WTC11 (cell line): Measurements from ENCODE around the gene LDB2. TPM values are rescaled to one million over a fixed set of nuclear protein-coding genes. Genes with fewer than 3 reads are reported as not detected.

Source experiments
- ATAC-seq: fragments of 200-7000 bp; cut with Tn5 transposase; 2 replicates; pipeline ENCODE4 v1.10.0; 2021; ENCODE audit warnings: mild to moderate bottlenecking, moderate library complexity
- CTCF ChIA-PET: fragments of 300-600 bp; sonication (Branson Sonifier 250); formaldehyde crosslinking; loops from one replicate; lab custom pipeline; 2021; ENCODE audit warnings: antibody characterized with exemption; lab: Charles Lee
- POLR2A ChIA-PET: fragments of 350-600 bp; sonication (Branson Sonifier 250); formaldehyde crosslinking; loops from one replicate; lab custom pipeline; 2021; ENCODE audit warnings: antibody characterized with exemption; lab: Charles Lee
- DNase-seq: peaks from one replicate; pipeline ENCODE4 v3.0.0; 2021; ENCODE audit warnings: low spot score
- H3K27ac Mint-ChIP-seq: 2 replicates; pipeline ENCODE4 v1.8.0; 2021; ENCODE audit warnings: mixed read lengths
- H3K27me3 Mint-ChIP-seq: 2 replicates; pipeline ENCODE4 v1.8.0; 2021; ENCODE audit warnings: low read depth, mild to moderate bottlenecking, moderate library complexity, mixed read lengths
- H3K36me3 Mint-ChIP-seq: 2 replicates; pipeline ENCODE4 v1.8.0; 2021; ENCODE audit warnings: mixed read lengths
- H3K4me1 Mint-ChIP-seq: 2 replicates; pipeline ENCODE4 v1.8.0; 2022; ENCODE audit warnings: mixed read lengths
- H3K4me3 Mint-ChIP-seq: 2 replicates; pipeline ENCODE4 v1.8.0; 2021; ENCODE audit warnings: mild to moderate bottlenecking, moderate library complexity, mixed read lengths
- H3K9me3 Mint-ChIP-seq: 2 replicates; pipeline ENCODE4 v1.8.0; 2021; ENCODE audit warnings: mixed read lengths
- FOXK1 ChIP-seq: sonication (generic); formaldehyde crosslinking; IDR thresholded peaks from 2 replicates; pipeline ENCODE4 v1.8.0; 2022; ENCODE audit warnings: mild to moderate bottlenecking, moderate library complexity, missing genetic modification reagents
- GRHL2 ChIP-seq: fragments of 250-450 bp; sonication (Bioruptor Pico); IDR thresholded peaks from 2 replicates; pipeline ENCODE4 v1.8.0; 2022; ENCODE audit warnings: mild to moderate bottlenecking, moderate library complexity; ENCODE audit not compliant: insufficient replicate concordance, severe bottlenecking
- MXD4 ChIP-seq: fragments of 250-450 bp; sonication (Bioruptor Pico); IDR thresholded peaks from 2 replicates; pipeline ENCODE4 v1.8.0; 2021; ENCODE audit warnings: mild to moderate bottlenecking, moderate library complexity, borderline replicate concordance
- NR1H2 ChIP-seq: sonication (generic); formaldehyde crosslinking; IDR thresholded peaks from 2 replicates; pipeline ENCODE4 v1.9.0; 2021; ENCODE audit warnings: mild to moderate bottlenecking, moderate library complexity, missing genetic modification reagents
- SP1 ChIP-seq: sonication (generic); formaldehyde crosslinking; conservative IDR thresholded peaks from 2 replicates; pipeline ENCODE4 v1.8.1; 2022; ENCODE audit warnings: missing genetic modification reagents
- TP53 ChIP-seq: sonication (generic); formaldehyde crosslinking; IDR thresholded peaks from 2 replicates; pipeline ENCODE4 v1.8.1; 2023; ENCODE audit warnings: mild to moderate bottlenecking, missing genetic modification reagents
- total RNA-seq: library from RNA; stranded (reverse); gene quantifications from 3 replicates; pipeline ENCODE4 v1.2.3, GENCODE V29; 2021
- TF ChIP-seq, protein P1 (sequence below): sonication (generic); formaldehyde crosslinking; conservative IDR thresholded peaks from 2 replicates; pipeline ENCODE4 v1.8.1; 2023; ENCODE audit warnings: mild to moderate bottlenecking, low read depth, missing genetic modification reagents, moderate library complexity
- TF ChIP-seq, protein P2 (sequence below): sonication (generic); formaldehyde crosslinking; IDR thresholded peaks from 2 replicates; pipeline ENCODE4 v1.8.0; 2023; ENCODE audit warnings: missing genetic modification reagents
- TF ChIP-seq, protein P3 (sequence below): fragments of 250-450 bp; sonication (Bioruptor Pico); IDR thresholded peaks from 2 replicates; pipeline ENCODE4 v1.9.0; 2021; ENCODE audit warnings: mild to moderate bottlenecking
- TF ChIP-seq, protein P4 (sequence below): fragments of 200-600 bp; IDR thresholded peaks from 2 replicates; pipeline ENCODE4 v1.8.0; 2022; ENCODE audit warnings: antibody characterized with exemption
- TF ChIP-seq, protein P5 (sequence below): fragments of 250-450 bp; sonication (Bioruptor Pico); IDR thresholded peaks from 2 replicates; pipeline ENCODE4 v1.9.0; 2021; ENCODE audit warnings: mild to moderate bottlenecking, borderline replicate concordance
- TF ChIP-seq, protein P6 (sequence below): sonication (generic); formaldehyde crosslinking; conservative IDR thresholded peaks from 2 replicates; pipeline ENCODE4 v1.8.1; 2022; ENCODE audit warnings: mild to moderate bottlenecking, missing genetic modification reagents

Gene LDB2
- total RNA-seq, 1 experiment from 2014 or later = 62.4 TPM

DNA sequence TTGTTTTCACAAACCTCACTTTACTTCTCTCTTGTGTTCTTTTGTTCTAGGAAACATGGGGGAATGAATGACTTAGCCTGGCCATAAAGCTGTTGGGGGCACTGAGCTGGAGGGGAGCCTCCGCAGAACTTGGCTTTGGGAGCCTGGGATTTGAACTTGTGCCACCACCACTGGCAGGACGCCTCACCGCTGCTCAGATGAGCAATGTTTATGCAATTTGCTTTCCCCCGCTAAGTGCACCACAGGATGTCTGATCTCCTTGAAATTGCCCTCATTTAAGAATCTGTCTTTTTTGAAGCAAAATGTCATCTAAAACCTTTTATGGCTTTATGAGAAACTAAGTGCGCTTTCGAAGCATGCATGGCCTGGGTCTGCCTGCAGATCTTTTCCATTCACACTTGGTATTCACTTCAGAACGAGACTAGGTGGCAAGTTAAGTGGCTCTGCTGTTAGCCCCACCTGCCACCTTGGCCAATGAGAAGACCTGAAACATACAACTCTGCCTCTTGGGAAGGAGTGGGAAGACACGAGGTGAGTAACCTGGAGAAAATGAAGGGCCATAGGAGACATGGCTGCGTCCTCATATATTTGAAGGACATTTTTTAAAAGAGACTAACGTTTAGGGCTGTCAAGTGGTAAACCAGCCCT is 119.3 kb downstream of the LDB2 start (continued):
- TF ChIP-seq, protein P1, sequence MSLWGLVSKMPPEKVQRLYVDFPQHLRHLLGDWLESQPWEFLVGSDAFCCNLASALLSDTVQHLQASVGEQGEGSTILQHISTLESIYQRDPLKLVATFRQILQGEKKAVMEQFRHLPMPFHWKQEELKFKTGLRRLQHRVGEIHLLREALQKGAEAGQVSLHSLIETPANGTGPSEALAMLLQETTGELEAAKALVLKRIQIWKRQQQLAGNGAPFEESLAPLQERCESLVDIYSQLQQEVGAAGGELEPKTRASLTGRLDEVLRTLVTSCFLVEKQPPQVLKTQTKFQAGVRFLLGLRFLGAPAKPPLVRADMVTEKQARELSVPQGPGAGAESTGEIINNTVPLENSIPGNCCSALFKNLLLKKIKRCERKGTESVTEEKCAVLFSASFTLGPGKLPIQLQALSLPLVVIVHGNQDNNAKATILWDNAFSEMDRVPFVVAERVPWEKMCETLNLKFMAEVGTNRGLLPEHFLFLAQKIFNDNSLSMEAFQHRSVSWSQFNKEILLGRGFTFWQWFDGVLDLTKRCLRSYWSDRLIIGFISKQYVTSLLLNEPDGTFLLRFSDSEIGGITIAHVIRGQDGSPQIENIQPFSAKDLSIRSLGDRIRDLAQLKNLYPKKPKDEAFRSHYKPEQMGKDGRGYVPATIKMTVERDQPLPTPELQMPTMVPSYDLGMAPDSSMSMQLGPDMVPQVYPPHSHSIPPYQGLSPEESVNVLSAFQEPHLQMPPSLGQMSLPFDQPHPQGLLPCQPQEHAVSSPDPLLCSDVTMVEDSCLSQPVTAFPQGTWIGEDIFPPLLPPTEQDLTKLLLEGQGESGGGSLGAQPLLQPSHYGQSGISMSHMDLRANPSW (CRISPR knock-in tag) = no peak
- TF ChIP-seq SP1 (CRISPR knock-in tag) = no peak
- TF ChIP-seq, protein P2, sequence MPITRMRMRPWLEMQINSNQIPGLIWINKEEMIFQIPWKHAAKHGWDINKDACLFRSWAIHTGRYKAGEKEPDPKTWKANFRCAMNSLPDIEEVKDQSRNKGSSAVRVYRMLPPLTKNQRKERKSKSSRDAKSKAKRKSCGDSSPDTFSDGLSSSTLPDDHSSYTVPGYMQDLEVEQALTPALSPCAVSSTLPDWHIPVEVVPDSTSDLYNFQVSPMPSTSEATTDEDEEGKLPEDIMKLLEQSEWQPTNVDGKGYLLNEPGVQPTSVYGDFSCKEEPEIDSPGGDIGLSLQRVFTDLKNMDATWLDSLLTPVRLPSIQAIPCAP (CRISPR knock-in tag) = no peak

DNA sequence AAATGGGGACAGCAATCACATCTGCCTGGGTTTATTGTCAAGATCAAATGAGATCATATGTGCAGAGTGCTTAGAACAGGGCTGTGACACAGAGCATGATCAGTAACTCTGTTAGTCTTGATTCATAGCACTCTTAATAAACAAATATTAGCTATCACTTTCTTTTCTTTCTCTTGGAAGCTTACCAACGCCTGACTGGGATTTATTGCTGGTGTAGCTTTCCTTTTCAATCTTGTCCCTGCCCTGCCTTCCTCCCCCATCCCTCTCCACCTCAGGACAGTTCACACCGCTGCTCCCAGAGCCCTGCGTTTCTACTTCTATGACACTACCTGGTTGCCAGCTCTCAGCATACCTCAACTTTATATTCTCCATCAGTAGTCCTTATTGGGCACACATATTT is 120.7 kb downstream of the LDB2 start:
- H3K4me3 Mint-ChIP-seq = no peak overlapping the region
- DNase-seq (no peak), ATAC-seq (no peak)
- peaks cover 7% of the 10 kb centered on the region; the same call in 1 of the 2 replicates for H3K9me3 Mint-ChIP-seq
- TF ChIP-seq NR1H2 (CRISPR knock-in tag) (no peak), FOXK1 (CRISPR knock-in tag) (no peak), MXD4 (CRISPR knock-in tag) (no peak), TP53 (no peak), GRHL2 (CRISPR knock-in tag) (no peak)
- TF ChIP-seq, protein P3, sequence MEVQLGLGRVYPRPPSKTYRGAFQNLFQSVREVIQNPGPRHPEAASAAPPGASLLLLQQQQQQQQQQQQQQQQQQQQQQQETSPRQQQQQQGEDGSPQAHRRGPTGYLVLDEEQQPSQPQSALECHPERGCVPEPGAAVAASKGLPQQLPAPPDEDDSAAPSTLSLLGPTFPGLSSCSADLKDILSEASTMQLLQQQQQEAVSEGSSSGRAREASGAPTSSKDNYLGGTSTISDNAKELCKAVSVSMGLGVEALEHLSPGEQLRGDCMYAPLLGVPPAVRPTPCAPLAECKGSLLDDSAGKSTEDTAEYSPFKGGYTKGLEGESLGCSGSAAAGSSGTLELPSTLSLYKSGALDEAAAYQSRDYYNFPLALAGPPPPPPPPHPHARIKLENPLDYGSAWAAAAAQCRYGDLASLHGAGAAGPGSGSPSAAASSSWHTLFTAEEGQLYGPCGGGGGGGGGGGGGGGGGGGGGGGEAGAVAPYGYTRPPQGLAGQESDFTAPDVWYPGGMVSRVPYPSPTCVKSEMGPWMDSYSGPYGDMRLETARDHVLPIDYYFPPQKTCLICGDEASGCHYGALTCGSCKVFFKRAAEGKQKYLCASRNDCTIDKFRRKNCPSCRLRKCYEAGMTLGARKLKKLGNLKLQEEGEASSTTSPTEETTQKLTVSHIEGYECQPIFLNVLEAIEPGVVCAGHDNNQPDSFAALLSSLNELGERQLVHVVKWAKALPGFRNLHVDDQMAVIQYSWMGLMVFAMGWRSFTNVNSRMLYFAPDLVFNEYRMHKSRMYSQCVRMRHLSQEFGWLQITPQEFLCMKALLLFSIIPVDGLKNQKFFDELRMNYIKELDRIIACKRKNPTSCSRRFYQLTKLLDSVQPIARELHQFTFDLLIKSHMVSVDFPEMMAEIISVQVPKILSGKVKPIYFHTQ (CRISPR knock-in tag) = no peak
- TF ChIP-seq, protein P4, sequence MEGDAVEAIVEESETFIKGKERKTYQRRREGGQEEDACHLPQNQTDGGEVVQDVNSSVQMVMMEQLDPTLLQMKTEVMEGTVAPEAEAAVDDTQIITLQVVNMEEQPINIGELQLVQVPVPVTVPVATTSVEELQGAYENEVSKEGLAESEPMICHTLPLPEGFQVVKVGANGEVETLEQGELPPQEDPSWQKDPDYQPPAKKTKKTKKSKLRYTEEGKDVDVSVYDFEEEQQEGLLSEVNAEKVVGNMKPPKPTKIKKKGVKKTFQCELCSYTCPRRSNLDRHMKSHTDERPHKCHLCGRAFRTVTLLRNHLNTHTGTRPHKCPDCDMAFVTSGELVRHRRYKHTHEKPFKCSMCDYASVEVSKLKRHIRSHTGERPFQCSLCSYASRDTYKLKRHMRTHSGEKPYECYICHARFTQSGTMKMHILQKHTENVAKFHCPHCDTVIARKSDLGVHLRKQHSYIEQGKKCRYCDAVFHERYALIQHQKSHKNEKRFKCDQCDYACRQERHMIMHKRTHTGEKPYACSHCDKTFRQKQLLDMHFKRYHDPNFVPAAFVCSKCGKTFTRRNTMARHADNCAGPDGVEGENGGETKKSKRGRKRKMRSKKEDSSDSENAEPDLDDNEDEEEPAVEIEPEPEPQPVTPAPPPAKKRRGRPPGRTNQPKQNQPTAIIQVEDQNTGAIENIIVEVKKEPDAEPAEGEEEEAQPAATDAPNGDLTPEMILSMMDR = no peak
- TF ChIP-seq, protein P5, sequence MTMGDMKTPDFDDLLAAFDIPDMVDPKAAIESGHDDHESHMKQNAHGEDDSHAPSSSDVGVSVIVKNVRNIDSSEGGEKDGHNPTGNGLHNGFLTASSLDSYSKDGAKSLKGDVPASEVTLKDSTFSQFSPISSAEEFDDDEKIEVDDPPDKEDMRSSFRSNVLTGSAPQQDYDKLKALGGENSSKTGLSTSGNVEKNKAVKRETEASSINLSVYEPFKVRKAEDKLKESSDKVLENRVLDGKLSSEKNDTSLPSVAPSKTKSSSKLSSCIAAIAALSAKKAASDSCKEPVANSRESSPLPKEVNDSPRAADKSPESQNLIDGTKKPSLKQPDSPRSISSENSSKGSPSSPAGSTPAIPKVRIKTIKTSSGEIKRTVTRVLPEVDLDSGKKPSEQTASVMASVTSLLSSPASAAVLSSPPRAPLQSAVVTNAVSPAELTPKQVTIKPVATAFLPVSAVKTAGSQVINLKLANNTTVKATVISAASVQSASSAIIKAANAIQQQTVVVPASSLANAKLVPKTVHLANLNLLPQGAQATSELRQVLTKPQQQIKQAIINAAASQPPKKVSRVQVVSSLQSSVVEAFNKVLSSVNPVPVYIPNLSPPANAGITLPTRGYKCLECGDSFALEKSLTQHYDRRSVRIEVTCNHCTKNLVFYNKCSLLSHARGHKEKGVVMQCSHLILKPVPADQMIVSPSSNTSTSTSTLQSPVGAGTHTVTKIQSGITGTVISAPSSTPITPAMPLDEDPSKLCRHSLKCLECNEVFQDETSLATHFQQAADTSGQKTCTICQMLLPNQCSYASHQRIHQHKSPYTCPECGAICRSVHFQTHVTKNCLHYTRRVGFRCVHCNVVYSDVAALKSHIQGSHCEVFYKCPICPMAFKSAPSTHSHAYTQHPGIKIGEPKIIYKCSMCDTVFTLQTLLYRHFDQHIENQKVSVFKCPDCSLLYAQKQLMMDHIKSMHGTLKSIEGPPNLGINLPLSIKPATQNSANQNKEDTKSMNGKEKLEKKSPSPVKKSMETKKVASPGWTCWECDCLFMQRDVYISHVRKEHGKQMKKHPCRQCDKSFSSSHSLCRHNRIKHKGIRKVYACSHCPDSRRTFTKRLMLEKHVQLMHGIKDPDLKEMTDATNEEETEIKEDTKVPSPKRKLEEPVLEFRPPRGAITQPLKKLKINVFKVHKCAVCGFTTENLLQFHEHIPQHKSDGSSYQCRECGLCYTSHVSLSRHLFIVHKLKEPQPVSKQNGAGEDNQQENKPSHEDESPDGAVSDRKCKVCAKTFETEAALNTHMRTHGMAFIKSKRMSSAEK (CRISPR knock-in tag) = no peak
- TF ChIP-seq, protein P6, sequence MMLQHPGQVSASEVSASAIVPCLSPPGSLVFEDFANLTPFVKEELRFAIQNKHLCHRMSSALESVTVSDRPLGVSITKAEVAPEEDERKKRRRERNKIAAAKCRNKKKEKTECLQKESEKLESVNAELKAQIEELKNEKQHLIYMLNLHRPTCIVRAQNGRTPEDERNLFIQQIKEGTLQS (CRISPR knock-in tag) = no peak
- TF ChIP-seq, all 79 proteins: peak for 0
- POLR2A ChIA-PET = no interaction called here
- Mint-ChIP-seq H3K4me1 (peaks cover 15% of the 10 kb centered on the region), H3K27ac (no peak overlapping the region), H3K36me3 (peaks cover 44% of the 10 kb centered on the region), H3K27me3 (no peaks in the 10 kb centered on the region)
- CTCF ChIA-PET = no interaction called here
